ENCODE results near the gene ADI1.
A peak's percentile ranks its signal among the peaks of the same experiment; 100 is the strongest.
"Not testable (repeated sequence)": the region's sequence is repeated elsewhere in the genome, so short reads cannot be mapped to it uniquely, and the experiment has no call there.

Gene ADI1

GRCh38 chr2:3493615-3494007 is 25.7 kb downstream of the ADI1 start:
- H3K4me3 ChIP-seq (ENCODE audit: low read length): peak overlapping the region; percentile 44
- no peak for TF ChIP-seq CTCF (conservative IDR thresholded peaks at IDR 0.05; ENCODE audit: low read depth, low read length)
- peak; percentile 49 for DNase-seq (ENCODE audit: low read depth)

- H3K4me3 ChIP-seq (ENCODE audit: low read length): peak overlapping the region; percentile 44
- no peak for TF ChIP-seq CTCF (conservative IDR thresholded peaks at IDR 0.05; ENCODE audit: low read depth, low read length)
- no peak for DNase-seq (ENCODE audit: low read depth)
These were observed 26.2 kb downstream of the ADI1 start for GRCh38 chr2:3492951-3493614.

GRCh38 chr2:3492475-3492787 is 26.9 kb downstream of the ADI1 start:
- not testable (repeated sequence) for DNase-seq (ENCODE audit: low read depth); H3K4me3 ChIP-seq (ENCODE audit: low read length)

GRCh38 chr2:3491716-3492474 is 27.4 kb downstream of the ADI1 start:
- H3K4me3 ChIP-seq (ENCODE audit: low read length): no peak overlapping the region
- no peak for DNase-seq (ENCODE audit: low read depth)
- no peak for TF ChIP-seq CTCF (conservative IDR thresholded peaks at IDR 0.05; ENCODE audit: low read depth, low read length)

GRCh38 chr2:3491306-3491705 is 28.0 kb downstream of the ADI1 start:
- DNase-seq (ENCODE audit: low read depth): no peak
- H3K4me3 ChIP-seq (ENCODE audit: low read length): no peak overlapping the region
- TF ChIP-seq CTCF (conservative IDR thresholded peaks at IDR 0.05; ENCODE audit: low read depth, low read length): no peak

- TF ChIP-seq CTCF (conservative IDR thresholded peaks at IDR 0.05; ENCODE audit: low read depth, low read length): no peak
- DNase-seq (ENCODE audit: low read depth): no peak
- H3K4me3 ChIP-seq (ENCODE audit: low read length): no peak overlapping the region
These were observed 28.9 kb downstream of the ADI1 start for GRCh38 chr2:3490191-3491170.

GRCh38 chr2:3489764-3490115 is 29.6 kb downstream of the ADI1 start:
- DNase-seq (ENCODE audit: low read depth): no peak
- no peak for TF ChIP-seq CTCF (conservative IDR thresholded peaks at IDR 0.05; ENCODE audit: low read depth, low read length)
- H3K4me3 ChIP-seq (ENCODE audit: low read length): no peak overlapping the region
